Dendritic cell treated with granulocyte-macrophage colony-stimulating factor and Interleukin-4, amounts not matched to agents 40 ng/mL and 50 ng/mL, for 4 days (primary cell): ENCODE measurements around the gene DEF6.

ENCODE experiments used
- H3K27ac Mint-ChIP-seq: one replicate; pipeline ENCODE4 v1.8.0; 2022; ENCODE audit warnings: mild to moderate bottlenecking, mixed read lengths
- H3K27me3 Mint-ChIP-seq: one replicate; pipeline ENCODE4 v1.8.0; 2022; ENCODE audit warnings: mild to moderate bottlenecking, mixed read lengths
- H3K36me3 Mint-ChIP-seq: one replicate; pipeline ENCODE4 v1.8.0; 2022; ENCODE audit warnings: low read depth, mixed read lengths
- H3K4me1 Mint-ChIP-seq: one replicate; pipeline ENCODE4 v1.8.0; 2022; ENCODE audit warnings: low read depth, mixed read lengths
- H3K4me3 Mint-ChIP-seq: one replicate; pipeline ENCODE4 v1.8.0; 2022; ENCODE audit warnings: mild to moderate bottlenecking, moderate library complexity, mixed read lengths
- H3K9me3 Mint-ChIP-seq: one replicate; pipeline ENCODE4 v1.8.0; 2022; ENCODE audit warnings: mixed read lengths
- intact Hi-C: fragments of 100-400 bp; cut with micrococcal nuclease; formaldehyde crosslinking; loops from one replicate; pipeline ENCODE4 v1.15.0; 2022

The DEF6 gene

GRCh38 chr6:35264550-35265274 lies 32.9 kb upstream of the DEF6 start:
- intact Hi-C loops, result no loop called here
- no peaks in the 10 kb centered on the region for H3K27me3 Mint-ChIP-seq
- H3K27ac Mint-ChIP-seq, result peak overlapping the region; percentile 50
- H3K4me1 Mint-ChIP-seq, result peaks cover 49% of the 10 kb centered on the region
- H3K4me3 Mint-ChIP-seq, result no peak overlapping the region
- H3K36me3 Mint-ChIP-seq, result peaks cover 7% of the 10 kb centered on the region
- H3K9me3 Mint-ChIP-seq, result no peaks in the 10 kb centered on the region

GRCh38 chr6:35265523-35265922 lies 32.1 kb upstream of the DEF6 start:
- peaks cover 4% of the 10 kb centered on the region for H3K36me3 Mint-ChIP-seq
- H3K9me3 Mint-ChIP-seq, result no peaks in the 10 kb centered on the region
- peaks cover 43% of the 10 kb centered on the region for H3K4me1 Mint-ChIP-seq
- H3K27me3 Mint-ChIP-seq, result no peaks in the 10 kb centered on the region
- H3K27ac Mint-ChIP-seq, result no peak overlapping the region
- H3K4me3 Mint-ChIP-seq, result no peak overlapping the region
- intact Hi-C loops, result no loop called here

GRCh38 chr6:35267446-35267845 lies 30.2 kb upstream of the DEF6 start:
- Mint-ChIP-seq H3K4me3 (no peak overlapping the region), H3K4me1 (peaks cover 28% of the 10 kb centered on the region), H3K36me3 (peaks cover 7% of the 10 kb centered on the region), H3K27ac (no peak overlapping the region), H3K27me3 (no peaks in the 10 kb centered on the region), H3K9me3 (no peaks in the 10 kb centered on the region)
- intact Hi-C loops, result no loop called here

- H3K36me3 Mint-ChIP-seq, result peaks cover 7% of the 10 kb centered on the region
- peaks cover 24% of the 10 kb centered on the region for H3K4me1 Mint-ChIP-seq
- no peak overlapping the region for H3K27ac Mint-ChIP-seq
- intact Hi-C loops, result no loop called here
- H3K9me3 Mint-ChIP-seq, result no peaks in the 10 kb centered on the region
- no peaks in the 10 kb centered on the region for H3K27me3 Mint-ChIP-seq
- H3K4me3 Mint-ChIP-seq, result no peak overlapping the region
These were observed 29.7 kb upstream of the DEF6 start for GRCh38 chr6:35267897-35268296.

- H3K4me1 Mint-ChIP-seq, result peaks cover 21% of the 10 kb centered on the region
- H3K4me3 Mint-ChIP-seq, result no peak overlapping the region
- H3K9me3 Mint-ChIP-seq, result no peaks in the 10 kb centered on the region
- intact Hi-C loops, result no loop called here
- no peaks in the 10 kb centered on the region for H3K27me3 Mint-ChIP-seq
- no peak overlapping the region for H3K27ac Mint-ChIP-seq
- H3K36me3 Mint-ChIP-seq, result peaks cover 7% of the 10 kb centered on the region
These were observed 25.6 kb upstream of the DEF6 start for GRCh38 chr6:35272005-35272404.

GRCh38 chr6:35273822-35274559 lies 23.6 kb upstream of the DEF6 start:
- peaks cover 15% of the 10 kb centered on the region for H3K4me1 Mint-ChIP-seq
- H3K9me3 Mint-ChIP-seq, result no peaks in the 10 kb centered on the region
- no peak overlapping the region for H3K4me3 Mint-ChIP-seq
- intact Hi-C loops, result no loop called here
- no peaks in the 10 kb centered on the region for H3K27me3 Mint-ChIP-seq
- H3K36me3 Mint-ChIP-seq, result peaks cover 7% of the 10 kb centered on the region
- H3K27ac Mint-ChIP-seq, result no peak overlapping the region

GRCh38 chr6:35275744-35276260 lies 21.8 kb upstream of the DEF6 start:
- H3K36me3 Mint-ChIP-seq, result peaks cover 3% of the 10 kb centered on the region
- H3K4me1 Mint-ChIP-seq, result peaks cover 15% of the 10 kb centered on the region
- no peak overlapping the region for H3K27ac Mint-ChIP-seq
- H3K9me3 Mint-ChIP-seq, result no peaks in the 10 kb centered on the region
- intact Hi-C loops, result no loop called here
- no peaks in the 10 kb centered on the region for H3K27me3 Mint-ChIP-seq
- no peak overlapping the region for H3K4me3 Mint-ChIP-seq

GRCh38 chr6:35278708-35279107 lies 18.9 kb upstream of the DEF6 start:
- no peak overlapping the region for H3K4me3 Mint-ChIP-seq
- H3K36me3 Mint-ChIP-seq, result peaks cover 31% of the 10 kb centered on the region
- no peaks in the 10 kb centered on the region for H3K27me3 Mint-ChIP-seq
- intact Hi-C loops, result no loop called here
- H3K4me1 Mint-ChIP-seq, result peaks cover 15% of the 10 kb centered on the region
- no peaks in the 10 kb centered on the region for H3K9me3 Mint-ChIP-seq
- H3K27ac Mint-ChIP-seq, result no peak overlapping the region

GRCh38 chr6:35280903-35281302 lies 16.7 kb upstream of the DEF6 start:
- intact Hi-C loops, result no loop called here
- peaks cover 52% of the 10 kb centered on the region for H3K36me3 Mint-ChIP-seq
- no peaks in the 10 kb centered on the region for H3K9me3 Mint-ChIP-seq
- H3K4me3 Mint-ChIP-seq, result no peak overlapping the region
- peaks cover 5% of the 10 kb centered on the region for H3K4me1 Mint-ChIP-seq
- no peaks in the 10 kb centered on the region for H3K27me3 Mint-ChIP-seq
- no peak overlapping the region for H3K27ac Mint-ChIP-seq

- peaks cover 68% of the 10 kb centered on the region for H3K36me3 Mint-ChIP-seq
- no peak overlapping the region for H3K27ac Mint-ChIP-seq
- H3K9me3 Mint-ChIP-seq, result no peaks in the 10 kb centered on the region
- H3K4me3 Mint-ChIP-seq, result no peak overlapping the region
- intact Hi-C loops, result no loop called here
- no peaks in the 10 kb centered on the region for H3K27me3 Mint-ChIP-seq
- no peaks in the 10 kb centered on the region for H3K4me1 Mint-ChIP-seq
These were observed 15.1 kb upstream of the DEF6 start for GRCh38 chr6:35282472-35282871.

GRCh38 chr6:35283361-35283760 lies 14.3 kb upstream of the DEF6 start:
- H3K27me3 Mint-ChIP-seq, result no peaks in the 10 kb centered on the region
- no peak overlapping the region for H3K27ac Mint-ChIP-seq
- intact Hi-C loops, result no loop called here
- H3K4me3 Mint-ChIP-seq, result no peak overlapping the region
- no peaks in the 10 kb centered on the region for H3K9me3 Mint-ChIP-seq
- peaks cover 77% of the 10 kb centered on the region for H3K36me3 Mint-ChIP-seq
- no peaks in the 10 kb centered on the region for H3K4me1 Mint-ChIP-seq

GRCh38 chr6:35287671-35288396 lies 9.8 kb upstream of the DEF6 start:
- Mint-ChIP-seq H3K4me1 (no peaks in the 10 kb centered on the region), H3K4me3 (no peak overlapping the region), H3K27me3 (no peaks in the 10 kb centered on the region), H3K9me3 (no peaks in the 10 kb centered on the region), H3K36me3 (peaks cover 99% of the 10 kb centered on the region), H3K27ac (no peak overlapping the region)
- intact Hi-C loops, result no loop called here

- Mint-ChIP-seq H3K27me3 (no peaks in the 10 kb centered on the region), H3K4me3 (no peak overlapping the region), H3K36me3 (peaks cover 96% of the 10 kb centered on the region), H3K27ac (no peak overlapping the region), H3K9me3 (no peaks in the 10 kb centered on the region), H3K4me1 (no peaks in the 10 kb centered on the region)
- intact Hi-C loops, result no loop called here
These were observed 8.8 kb upstream of the DEF6 start for GRCh38 chr6:35288834-35289233.

- Mint-ChIP-seq H3K27me3 (no peaks in the 10 kb centered on the region), H3K27ac (no peak overlapping the region), H3K4me3 (no peak overlapping the region), H3K36me3 (peaks cover 96% of the 10 kb centered on the region), H3K4me1 (peaks cover 2% of the 10 kb centered on the region), H3K9me3 (no peaks in the 10 kb centered on the region)
- intact Hi-C loops, result no loop called here
These were observed 6.1 kb upstream of the DEF6 start for GRCh38 chr6:35291491-35291890.
